SK-N-SH (cell line): ENCODE results near the gene CAPN9. TPM values are rescaled to one million over a fixed set of nuclear protein-coding genes. Genes with fewer than 3 reads are reported as not detected.

ENCODE experiments used
- CTCF ChIA-PET: fragments of 300-600, 350-600 bp; formaldehyde crosslinking; extraction: SDS; loops from one replicate; lab custom pipeline; 2021; lab: Yijun Ruan, JAX
- POLR2A ChIA-PET: fragments of 350-600 bp; sonication (Branson Sonifier 250); formaldehyde crosslinking; extraction: SDS; loops from one replicate; lab custom pipeline; 2020; ENCODE audit warnings: antibody characterized with exemption, inconsistent platforms; lab: Yijun Ruan, JAX
- DNase-seq: peaks from one replicate; pipeline ENCODE4 v3.0.0; 2012
- H2AFZ ChIP-seq: fragments of 200-600 bp; sonication (generic); 2 replicates; pipeline ENCODE4 v1.8.1; 2016; ENCODE audit warnings: antibody characterized with exemption, mild to moderate bottlenecking, low read depth
- H3F3A ChIP-seq: fragments of 200-600 bp; sonication (generic); replicated peaks from 2 replicates; pipeline ENCODE3; 2016; ENCODE audit warnings: antibody characterized with exemption, mild to moderate bottlenecking; ENCODE audit not compliant: insufficient read depth
- H3K27ac ChIP-seq, 2 experiments: fragments of 200-500 bp in 1 of 2; fragments of 200-600 bp in 1 of 2; sonication (Bioruptor generic) in 1 of 2; sonication (generic), shearing (Covaris generic) in 1 of 2; 2 replicates each; pipeline versions ENCODE4 v1.5.1 to v1.6.1; 2014 to 2016; ENCODE audit warnings: low read depth in 2 of 2, inconsistent platforms in 1 of 2, low read length in 1 of 2, mild to moderate bottlenecking in 1 of 2, mixed read lengths in 1 of 2
- H3K27me3 ChIP-seq: fragments of 200-600 bp; sonication (generic), shearing (Covaris generic); 2 replicates; pipeline ENCODE4 v1.6.1; 2016; ENCODE audit warnings: mixed run types; ENCODE audit not compliant: insufficient read depth
- H3K36me3 ChIP-seq, 2 experiments: fragments of 200-500 bp in 1 of 2; fragments of 200-600 bp in 1 of 2; sonication (Bioruptor generic) in 1 of 2; sonication (generic) in 1 of 2; replicated peaks in 1 of 2; 2 replicates each; pipeline versions ENCODE3 to v1.5.1; 2014 to 2016; ENCODE audit warnings: low read length in 1 of 2, mild to moderate bottlenecking in 1 of 2; ENCODE audit not compliant: insufficient read depth in 2 of 2, control insufficient read depth in 1 of 2
- H3K4me1 ChIP-seq, 2 experiments: fragments of 200-500 bp in 1 of 2; fragments of 200-600 bp in 1 of 2; sonication (Bioruptor generic) in 1 of 2; sonication (generic), shearing (Covaris generic) in 1 of 2; 2 replicates each; pipeline versions ENCODE4 v1.5.1 to v1.6.1; 2014 to 2016; ENCODE audit warnings: low read depth in 1 of 2, low read length in 1 of 2, mixed run types in 1 of 2; ENCODE audit not compliant: insufficient read depth in 2 of 2, control insufficient read depth in 1 of 2
- H3K4me2 ChIP-seq: fragments of 200-600 bp; sonication (generic), shearing (Covaris generic); 2 replicates; pipeline ENCODE4 v1.6.1; 2017; ENCODE audit warnings: mixed run types
- H3K4me3 ChIP-seq, 2 experiments: fragments of 200-500 bp in 1 of 2; fragments of 200-600 bp in 1 of 2; sonication (Bioruptor generic) in 1 of 2; sonication (generic), shearing (Covaris generic) in 1 of 2; 2 replicates each; pipeline versions ENCODE4 v1.5.1 to v1.8.1; 2014 to 2016; ENCODE audit warnings: low read depth in 2 of 2, inconsistent platforms in 1 of 2, low read length in 1 of 2, mild to moderate bottlenecking in 1 of 2, mixed read lengths in 1 of 2, moderate library complexity in 1 of 2
- H3K79me2 ChIP-seq: fragments of 200-600 bp; sonication (generic); 2 replicates; pipeline ENCODE4 v1.8.1; 2017; ENCODE audit warnings: mild to moderate bottlenecking; ENCODE audit not compliant: insufficient read depth
- H3K9ac ChIP-seq: fragments of 200-600 bp; sonication (generic); 2 replicates; pipeline ENCODE4 v1.6.1; 2017; ENCODE audit warnings: mixed run types
- H3K9me2 ChIP-seq: fragments of 200-600 bp; sonication (generic); 2 replicates; pipeline ENCODE4 v1.6.1; 2017; ENCODE audit warnings: mixed run types
- H3K9me3 ChIP-seq: fragments of 200-600 bp; sonication (generic); 2 replicates; pipeline ENCODE4 v1.6.1; 2017; ENCODE audit warnings: mixed run types, mild to moderate bottlenecking, moderate library complexity
- H4K20me1 ChIP-seq: fragments of 200-600 bp; sonication (generic); 2 replicates; pipeline ENCODE4 v1.6.1; 2017; ENCODE audit warnings: mild to moderate bottlenecking, mixed run types; ENCODE audit not compliant: insufficient read depth
- ELF1 ChIP-seq: IDR thresholded peaks from 2 replicates; pipeline ENCODE4 v1.4.0; 2012
- EP300 ChIP-seq, 2 experiments: IDR thresholded peaks; 2 replicates each; pipeline versions ENCODE4 v1.4.0 to v1.6.1; 2012; ENCODE audit warnings: borderline replicate concordance in 1 of 2, low read depth in 1 of 2, low read length in 1 of 2
- FOXJ3 ChIP-seq: sonication (generic); formaldehyde crosslinking; IDR thresholded peaks from 2 replicates; pipeline ENCODE4 v1.5.1; 2020; ENCODE audit warnings: mild to moderate bottlenecking, missing genetic modification reagents
- FOXM1 ChIP-seq: IDR thresholded peaks from 2 replicates; pipeline ENCODE4 v1.4.0; 2012; ENCODE audit warnings: low read depth, mild to moderate bottlenecking
- GATA2 ChIP-seq: sonication (generic); formaldehyde crosslinking; IDR thresholded peaks from 2 replicates; pipeline ENCODE4 v1.5.0; 2020; ENCODE audit warnings: mild to moderate bottlenecking, missing genetic modification reagents
- PBX3 ChIP-seq: IDR thresholded peaks from 2 replicates; pipeline ENCODE4; 2012
- RAD21 ChIP-seq: IDR thresholded peaks from 2 replicates; pipeline ENCODE4 v1.6.1; 2012; ENCODE audit warnings: mild to moderate bottlenecking, low read length
- RCOR1 ChIP-seq: fragments of 150-350 bp; IDR thresholded peaks from 2 replicates; pipeline ENCODE4 v1.6.1; 2017; ENCODE audit warnings: antibody characterized with exemption, low read length
- RXRA ChIP-seq: IDR thresholded peaks from 2 replicates; pipeline ENCODE4 v1.4.0; 2012; ENCODE audit warnings: low read depth, mild to moderate bottlenecking, borderline replicate concordance
- TAF1 ChIP-seq: IDR thresholded peaks from 2 replicates; pipeline ENCODE4 v1.6.1; 2012; ENCODE audit warnings: low read depth, mild to moderate bottlenecking, low read length, moderate library complexity, borderline replicate concordance
- ZBTB33 ChIP-seq: IDR thresholded peaks from 2 replicates; pipeline ENCODE4 v1.4.0; 2012; ENCODE audit warnings: low read depth, borderline replicate concordance
- WGBS: methylation state at CpG from one replicate; pipeline ENCODE4 v1.1.6; 2017; ENCODE audit warnings: low lambda C conversion rate; 5-methylcytosine and 5-hydroxymethylcytosine counted together
- polyA plus RNA-seq, 3 experiments: library from polyadenylated mRNA; depleted of rRNA; stranded (reverse); fragments of >200 nt; gene quantifications; 2 replicates each; pipeline ENCODE4 v1.2.3, GENCODE V29; 2012
- TF ChIP-seq, protein P1 (sequence below): IDR thresholded peaks from 2 replicates; pipeline ENCODE4 v1.4.0; 2012; ENCODE audit warnings: low read depth, borderline replicate concordance
- TF ChIP-seq, protein P2 (sequence below): IDR thresholded peaks from 2 replicates; pipeline ENCODE4 v1.4.0; 2012; ENCODE audit warnings: low read depth
- TF ChIP-seq, protein P3 (sequence below): fragments of 150-350 bp; IDR thresholded peaks from 2 replicates; pipeline ENCODE4 v1.6.1; 2017; ENCODE audit warnings: antibody characterized with exemption, low read length, low read depth, borderline replicate concordance
- TF ChIP-seq, protein P4 (sequence below): fragments of 200-600 bp; sonication (generic); IDR thresholded peaks from 2 replicates; pipeline ENCODE4 v1.6.1; 2017; ENCODE audit warnings: antibody characterized with exemption, mild to moderate bottlenecking, moderate library complexity

The CAPN9 gene
- polyA plus RNA-seq, 1 of the 3 experiments (the other 2 are of a cell fraction): not detected

- POLR2A ChIA-PET: no interaction called here
- H3K27ac ChIP-seq: no peak overlapping the region
- CTCF ChIA-PET: no interaction called here
- H3K9ac ChIP-seq: no peak overlapping the region
- H3K9me3 ChIP-seq: no peaks in the 10 kb centered on the region
- peaks cover 0 to 29% of the 10 kb centered on the region in 2 experiments; a peak in 1 of 4 replicates for H3K4me1 ChIP-seq
- H3K9me2 ChIP-seq: no peaks in the 10 kb centered on the region
- no peak overlapping the region for H2AFZ ChIP-seq
- no peaks in the 10 kb centered on the region for H4K20me1 ChIP-seq
- WGBS: no CpG with 5 or more reads among the region's 3 CpGs
- TF ChIP-seq, protein P1, sequence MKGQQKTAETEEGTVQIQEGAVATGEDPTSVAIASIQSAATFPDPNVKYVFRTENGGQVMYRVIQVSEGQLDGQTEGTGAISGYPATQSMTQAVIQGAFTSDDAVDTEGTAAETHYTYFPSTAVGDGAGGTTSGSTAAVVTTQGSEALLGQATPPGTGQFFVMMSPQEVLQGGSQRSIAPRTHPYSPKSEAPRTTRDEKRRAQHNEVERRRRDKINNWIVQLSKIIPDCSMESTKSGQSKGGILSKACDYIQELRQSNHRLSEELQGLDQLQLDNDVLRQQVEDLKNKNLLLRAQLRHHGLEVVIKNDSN: no peak
- no peaks in the 10 kb centered on the region for H3F3A ChIP-seq
- no peak overlapping the region for H3K4me3 ChIP-seq
- H3K79me2 ChIP-seq: no peaks in the 10 kb centered on the region
- no peak for DNase-seq
- H3K4me2 ChIP-seq: no peak overlapping the region
- H3K27me3 ChIP-seq: peaks cover 9% of the 10 kb centered on the region; the same call in 1 of the 2 replicates
- no peaks in the 10 kb centered on the region for H3K36me3 ChIP-seq
Measured at GRCh38 chr1:230754796-230755195, 7.6 kb downstream of the CAPN9 start.

DNA sequence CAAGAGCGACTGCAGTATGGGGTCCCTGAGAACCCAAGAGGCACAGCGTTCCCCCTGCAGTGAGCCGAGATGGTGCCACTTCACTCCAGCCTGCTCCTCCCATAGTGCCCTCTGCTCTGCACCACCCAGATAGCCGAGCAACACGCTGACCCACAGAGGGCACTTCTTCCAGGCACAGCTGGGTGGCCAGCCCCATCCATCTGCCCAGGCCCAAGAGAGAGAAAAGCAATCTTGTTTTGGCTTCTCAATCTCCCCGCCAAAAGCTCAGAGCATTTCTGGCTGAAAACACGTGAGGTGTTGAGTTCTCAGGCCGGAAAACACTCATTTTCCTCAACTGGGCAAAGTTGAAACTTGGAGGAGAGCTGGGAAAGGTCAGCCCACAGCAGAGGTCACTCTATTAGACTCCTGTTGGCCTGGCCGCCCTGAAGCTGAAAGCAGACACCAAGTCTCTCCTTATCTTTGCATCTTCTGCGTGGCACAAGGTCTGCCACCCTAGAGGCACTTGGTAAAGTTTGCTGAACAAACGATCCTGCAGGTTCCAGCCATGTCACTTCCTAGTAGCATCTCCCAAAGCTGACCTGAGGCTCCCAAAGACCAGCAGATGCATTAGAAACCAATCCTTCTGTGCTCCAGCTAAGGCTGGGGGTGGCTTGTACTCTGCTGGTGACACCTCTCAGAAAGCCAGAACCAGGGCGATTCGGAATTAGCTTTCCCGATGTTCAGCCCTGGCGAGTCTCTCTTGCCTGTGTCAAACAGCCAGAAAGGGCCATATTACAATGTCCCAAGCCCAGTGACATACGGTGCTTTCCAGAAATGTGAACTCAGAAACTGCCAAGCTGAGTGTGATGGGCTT lies 10.9 kb downstream of the CAPN9 start:
- DNase-seq: no peak
- Histone ChIP-seq H3K9me3 (no peaks in the 10 kb centered on the region), H3K27ac (peak overlapping the region in 1 of 2 experiments; percentile 7; a peak in 1 of 4 replicates), H3K27me3 (peaks cover 14% of the 10 kb centered on the region; the same call in 1 of the 2 replicates), H3F3A (no peaks in the 10 kb centered on the region), H3K4me3 (no peak overlapping the region), H3K36me3 (no peaks in the 10 kb centered on the region)
- no peak for TF ChIP-seq RCOR1
- no peak for TF ChIP-seq FOXJ3 (CRISPR knock-in tag)
- no peak for TF ChIP-seq GATA2 (CRISPR knock-in tag)
- TF ChIP-seq EP300 (IDR thresholded peaks at IDR 0.05; ENCODE audit: borderline replicate concordance in 1 of 2, low read depth in 1 of 2, low read length in 1 of 2): no peak
- TF ChIP-seq, protein P2, sequence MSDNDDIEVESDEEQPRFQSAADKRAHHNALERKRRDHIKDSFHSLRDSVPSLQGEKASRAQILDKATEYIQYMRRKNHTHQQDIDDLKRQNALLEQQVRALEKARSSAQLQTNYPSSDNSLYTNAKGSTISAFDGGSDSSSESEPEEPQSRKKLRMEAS: no peak
- TF ChIP-seq, protein P3, sequence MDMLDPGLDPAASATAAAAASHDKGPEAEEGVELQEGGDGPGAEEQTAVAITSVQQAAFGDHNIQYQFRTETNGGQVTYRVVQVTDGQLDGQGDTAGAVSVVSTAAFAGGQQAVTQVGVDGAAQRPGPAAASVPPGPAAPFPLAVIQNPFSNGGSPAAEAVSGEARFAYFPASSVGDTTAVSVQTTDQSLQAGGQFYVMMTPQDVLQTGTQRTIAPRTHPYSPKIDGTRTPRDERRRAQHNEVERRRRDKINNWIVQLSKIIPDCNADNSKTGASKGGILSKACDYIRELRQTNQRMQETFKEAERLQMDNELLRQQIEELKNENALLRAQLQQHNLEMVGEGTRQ: no peak
- TF ChIP-seq ZBTB33: no peak
- TF ChIP-seq TAF1: no peak
- TF ChIP-seq FOXM1: no peak
- no peak for TF ChIP-seq PBX3
- TF ChIP-seq, protein P4, sequence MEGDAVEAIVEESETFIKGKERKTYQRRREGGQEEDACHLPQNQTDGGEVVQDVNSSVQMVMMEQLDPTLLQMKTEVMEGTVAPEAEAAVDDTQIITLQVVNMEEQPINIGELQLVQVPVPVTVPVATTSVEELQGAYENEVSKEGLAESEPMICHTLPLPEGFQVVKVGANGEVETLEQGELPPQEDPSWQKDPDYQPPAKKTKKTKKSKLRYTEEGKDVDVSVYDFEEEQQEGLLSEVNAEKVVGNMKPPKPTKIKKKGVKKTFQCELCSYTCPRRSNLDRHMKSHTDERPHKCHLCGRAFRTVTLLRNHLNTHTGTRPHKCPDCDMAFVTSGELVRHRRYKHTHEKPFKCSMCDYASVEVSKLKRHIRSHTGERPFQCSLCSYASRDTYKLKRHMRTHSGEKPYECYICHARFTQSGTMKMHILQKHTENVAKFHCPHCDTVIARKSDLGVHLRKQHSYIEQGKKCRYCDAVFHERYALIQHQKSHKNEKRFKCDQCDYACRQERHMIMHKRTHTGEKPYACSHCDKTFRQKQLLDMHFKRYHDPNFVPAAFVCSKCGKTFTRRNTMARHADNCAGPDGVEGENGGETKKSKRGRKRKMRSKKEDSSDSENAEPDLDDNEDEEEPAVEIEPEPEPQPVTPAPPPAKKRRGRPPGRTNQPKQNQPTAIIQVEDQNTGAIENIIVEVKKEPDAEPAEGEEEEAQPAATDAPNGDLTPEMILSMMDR: no peak
- TF ChIP-seq RAD21: no peak
- no peak for TF ChIP-seq ELF1
- no peak for TF ChIP-seq RXRA
- TF ChIP-seq, all 33 proteins: peak for 0
- Histone ChIP-seq H3K4me1 (peaks cover 0 to 30% of the 10 kb centered on the region in 2 experiments; a peak in 1 of 4 replicates), H4K20me1 (no peaks in the 10 kb centered on the region), H3K79me2 (no peaks in the 10 kb centered on the region), H3K4me2 (no peak overlapping the region), H3K9ac (no peak overlapping the region), H2AFZ (no peak overlapping the region), H3K9me2 (no peaks in the 10 kb centered on the region)
- CTCF ChIA-PET: interaction anchor here (1.3 to 1.5 kb wide), 2 partner anchors 116 to 453 kb away, joined by 3 to 5 read pairs; partner anchors contain the start of gene COG2
- POLR2A ChIA-PET: interaction anchor here (0.7 to 0.9 kb wide), 2 partner anchors 14 to 116 kb away, joined by 3 read pairs; partner anchors contain the start of gene COG2
- WGBS: 46% methylated on average over 14 of the region's 16 CpGs
